ENCODE results near the gene BMP6. TPM values are rescaled to one million over a fixed set of nuclear protein-coding genes. Genes with fewer than 3 reads are reported as not detected.

The BMP6 gene
- total and polyA plus RNA-seq, 12 donors = 0.59 to 4.1 (median 2.6) TPM

GRCh38 chr6:7901780-7902179, 175.9 kb downstream of the BMP6 start:
- Histone ChIP-seq H3K27me3 (no peaks in the 10 kb centered on the region), H3K36me3 (peaks cover 0 to 81% (median 45%) of the 10 kb centered on the region in 9 donors), H3K9me3 (no peaks in the 10 kb centered on the region), H3K27ac (no peak overlapping the region), H3K4me3 (no peak overlapping the region), H3K4me1 (peaks cover 0 to 25% (median 16%) of the 10 kb centered on the region in 9 donors)
- intact Hi-C loops (cut with DNase I) = loop anchor here in 5 of 10 donors (5.0 to 10.0 kb wide), 3 partner anchors 103 to 177 kb away; partner anchors contain the start of gene BMP6 (in 3 of the 5)
- no peak for TF ChIP-seq CTCF (IDR thresholded peaks at IDR 0.05)
- 71 to 79% methylated on average over 4 of the region's 4 CpGs for WGBS, 2 donors
- DNase-seq (no peak), ATAC-seq (no peak)

GRCh38 chr6:7902221-7902620, 176.3 kb downstream of the BMP6 start:
- Histone ChIP-seq H3K27ac (no peak overlapping the region), H3K4me1 (peaks cover 0 to 29% (median 16%) of the 10 kb centered on the region in 9 donors), H3K36me3 (peaks cover 0 to 76% (median 45%) of the 10 kb centered on the region in 9 donors), H3K27me3 (no peaks in the 10 kb centered on the region), H3K4me3 (no peak overlapping the region), H3K9me3 (no peaks in the 10 kb centered on the region)
- ATAC-seq = no peak
- no peak for TF ChIP-seq CTCF (IDR thresholded peaks at IDR 0.05)
- no peak for DNase-seq
- intact Hi-C loops (cut with DNase I) = loop anchor here in 5 of 10 donors (5.0 to 10.0 kb wide), 3 partner anchors 103 to 177 kb away; partner anchors contain the start of gene BMP6 (in 3 of the 5)
- 88 to 94% methylated on average over 8 of the region's 8 CpGs for WGBS, 2 donors

- Histone ChIP-seq H3K27me3 (no peaks in the 10 kb centered on the region), H3K36me3 (peaks cover 0 to 70% (median 45%) of the 10 kb centered on the region in 9 donors), H3K4me1 (peaks cover 0 to 35% (median 16%) of the 10 kb centered on the region in 9 donors), H3K4me3 (no peak overlapping the region), H3K9me3 (no peaks in the 10 kb centered on the region), H3K27ac (no peak overlapping the region)
- ATAC-seq (no peak), DNase-seq (no peak)
- TF ChIP-seq CTCF (IDR thresholded peaks at IDR 0.05) = no peak
- intact Hi-C loops (cut with DNase I) = loop anchor here in 5 of 10 donors (5.0 to 10.0 kb wide), 3 partner anchors 102 to 178 kb away; partner anchors contain the start of gene BMP6 (in 3 of the 5)
- 97 to 100% methylated on average over 1 of the region's 1 CpG for WGBS, 2 donors
These were observed 177.0 kb downstream of the BMP6 start for GRCh38 chr6:7902867-7903266.

- TF ChIP-seq CTCF (IDR thresholded peaks at IDR 0.05) = no peak
- H3K4me3 ChIP-seq = no peak overlapping the region
- intact Hi-C loops (cut with DNase I) = loop anchor here in 5 of 10 donors (5.0 to 10.0 kb wide), 3 partner anchors 101 to 179 kb away; partner anchors contain the start of gene BMP6 (in 3 of the 5)
- H3K4me1 ChIP-seq = peaks cover 0 to 41% (median 18%) of the 10 kb centered on the region in 9 donors
- 72 to 79% methylated on average over 3 of the region's 3 CpGs for WGBS, 2 donors
- H3K9me3 ChIP-seq = no peaks in the 10 kb centered on the region
- H3K27me3 ChIP-seq = no peaks in the 10 kb centered on the region
- DNase-seq = no peak
- H3K36me3 ChIP-seq = peaks cover 0 to 62% (median 43%) of the 10 kb centered on the region in 9 donors
- peak in 1 of 8 donors; percentile 72 for ATAC-seq
- no peak overlapping the region for H3K27ac ChIP-seq
These were observed 177.8 kb downstream of the BMP6 start for GRCh38 chr6:7903673-7904072.

All from heart right ventricle (tissue), 16 donors.